HepG2 (cell line): ENCODE measurements around the gene LANCL1.

Source experiments
- CHD2 ChIP-seq: IDR thresholded peaks from 2 replicates; pipeline ENCODE4 v1.6.1; 2011; ENCODE audit warnings: low read depth, low read length, improper control_type of control experiment
- NR2F6 ChIP-seq, 2 experiments: IDR thresholded peaks; 2 replicates each; pipeline ENCODE4 v1.6.1; 2016; ENCODE audit warnings: antibody characterized with exemption in 1 of 2, mild to moderate bottlenecking in 1 of 2
- PCBP2 ChIP-seq: fragments of 200-400 bp; formaldehyde crosslinking; optimal IDR thresholded peaks from 2 replicates; pipeline ENCODE3; 2018; ENCODE audit warnings: low read length, low read depth; ENCODE audit not compliant: poor library complexity, severe bottlenecking
- SIN3A ChIP-seq: IDR thresholded peaks from 2 replicates; pipeline ENCODE4 v1.6.1; 2011; ENCODE audit warnings: low read depth, mild to moderate bottlenecking, control low read depth, low read length, borderline replicate concordance
- SMC3 ChIP-seq: IDR thresholded peaks from 2 replicates; pipeline ENCODE4 v1.6.1; 2011; ENCODE audit warnings: low read length, improper control_type of control experiment
- TAF1 ChIP-seq: sonication (generic); formaldehyde crosslinking; IDR thresholded peaks from 2 replicates; pipeline ENCODE4 v1.4.0; 2020; ENCODE audit warnings: missing genetic modification reagents
- ZBTB7B ChIP-seq: sonication (generic); formaldehyde crosslinking; IDR thresholded peaks from 2 replicates; pipeline ENCODE4 v1.4.0; 2020; ENCODE audit warnings: missing genetic modification reagents
- TF ChIP-seq, protein P1 (sequence below): sonication (generic); formaldehyde crosslinking; IDR thresholded peaks from 2 replicates; pipeline ENCODE4 v1.5.0; 2020; ENCODE audit warnings: mild to moderate bottlenecking, missing genetic modification reagents, moderate library complexity

DNA sequence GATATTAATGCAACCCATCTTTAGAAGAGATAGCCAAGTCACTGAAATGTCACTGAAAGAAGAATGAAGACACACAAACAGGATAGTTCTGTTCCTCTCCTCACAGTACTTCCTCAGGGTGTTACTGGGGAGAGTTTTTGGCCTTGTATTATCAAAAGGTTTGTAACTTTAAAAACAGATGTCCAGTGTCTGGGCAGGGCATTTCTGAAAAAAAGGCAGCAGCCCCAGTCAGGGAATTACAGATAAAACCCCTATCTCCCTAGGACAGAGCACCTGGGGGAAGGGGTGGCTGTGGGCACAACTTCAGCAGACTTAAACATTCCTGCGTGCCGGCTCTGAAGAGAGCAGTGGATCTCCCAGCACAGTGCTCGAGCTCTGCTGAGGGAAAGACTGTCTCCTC lies 30.8 kb downstream of the LANCL1 start:
- TF ChIP-seq, protein P1, sequence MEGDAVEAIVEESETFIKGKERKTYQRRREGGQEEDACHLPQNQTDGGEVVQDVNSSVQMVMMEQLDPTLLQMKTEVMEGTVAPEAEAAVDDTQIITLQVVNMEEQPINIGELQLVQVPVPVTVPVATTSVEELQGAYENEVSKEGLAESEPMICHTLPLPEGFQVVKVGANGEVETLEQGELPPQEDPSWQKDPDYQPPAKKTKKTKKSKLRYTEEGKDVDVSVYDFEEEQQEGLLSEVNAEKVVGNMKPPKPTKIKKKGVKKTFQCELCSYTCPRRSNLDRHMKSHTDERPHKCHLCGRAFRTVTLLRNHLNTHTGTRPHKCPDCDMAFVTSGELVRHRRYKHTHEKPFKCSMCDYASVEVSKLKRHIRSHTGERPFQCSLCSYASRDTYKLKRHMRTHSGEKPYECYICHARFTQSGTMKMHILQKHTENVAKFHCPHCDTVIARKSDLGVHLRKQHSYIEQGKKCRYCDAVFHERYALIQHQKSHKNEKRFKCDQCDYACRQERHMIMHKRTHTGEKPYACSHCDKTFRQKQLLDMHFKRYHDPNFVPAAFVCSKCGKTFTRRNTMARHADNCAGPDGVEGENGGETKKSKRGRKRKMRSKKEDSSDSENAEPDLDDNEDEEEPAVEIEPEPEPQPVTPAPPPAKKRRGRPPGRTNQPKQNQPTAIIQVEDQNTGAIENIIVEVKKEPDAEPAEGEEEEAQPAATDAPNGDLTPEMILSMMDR, result no peak
- TF ChIP-seq SMC3, result no peak
- no peak for TF ChIP-seq PCBP2
- no peak for TF ChIP-seq SIN3A
- TF ChIP-seq CHD2, result no peak
- no peak for TF ChIP-seq TAF1
- TF ChIP-seq NR2F6 (IDR thresholded peaks at IDR 0.05), result no peak
- no peak for TF ChIP-seq NR2F6 (CRISPR knock-in tag; IDR thresholded peaks at IDR 0.05)
- TF ChIP-seq ZBTB7B (CRISPR knock-in tag), result no peak
